Measurements from ENCODE around the gene ADGRG2. TPM values are rescaled to one million over a fixed set of nuclear protein-coding genes. Genes with fewer than 3 reads are reported as not detected.

Gene ADGRG2
- total and polyA plus RNA-seq, 2 of the 13 experiments (the other 11 are each of a cell fraction or from before 2014, with no cell fraction given), result not detected

GRCh38 chrX:19057856-19058255, 64.4 kb downstream of the ADGRG2 start:
- no TSS peak for BruUV-seq (replicated peaks)
- no peak overlapping the region for H3K9ac ChIP-seq (ENCODE audit: insufficient read depth, low read depth, low read length)
- no peak overlapping the region for H3K4me3 ChIP-seq (replicated peaks in 1 of 3; ENCODE audit: insufficient read depth in 1 of 3, low read depth in 2 of 3, low read length in 3 of 3)
- 16% methylated on average over 2 of the region's 2 CpGs for WGBS (ENCODE audit: low lambda C conversion rate)
- H2AFZ ChIP-seq (ENCODE audit: low read length), result no peak overlapping the region
- no peak overlapping the region for H3K4me2 ChIP-seq (ENCODE audit: low read depth, low read length)
- H3K4me1 ChIP-seq (ENCODE audit: insufficient read depth, low read length), result no peaks in the 10 kb centered on the region
- TF ChIP-seq ZNF720 (CRISPR knock-in tag; IDR thresholded peaks at IDR 0.05) (no peak), ZNF607 (CRISPR knock-in tag; IDR thresholded peaks at IDR 0.05; ENCODE audit: borderline replicate concordance) (no peak), GATAD2A (CRISPR knock-in tag; IDR thresholded peaks at IDR 0.05) (no peak), SETDB1 (CRISPR knock-in tag; IDR thresholded peaks at IDR 0.05; ENCODE audit: borderline replicate concordance) (no peak)
- ATAC-seq, result no peak
- CTCF ChIA-PET (ENCODE audit: low intra/inter-chr PET ratio, low total read pairs), result no interaction called here
- H3K36me3 ChIP-seq (replicated peaks in 1 of 2; ENCODE audit: control insufficient read depth in 1 of 2, insufficient read depth in 2 of 2, low read length in 2 of 2), result no peaks in the 10 kb centered on the region
- H3K79me2 ChIP-seq (ENCODE audit: insufficient read depth, low read length), result no peaks in the 10 kb centered on the region
- POLR2A ChIA-PET, result no interaction called here
- H3K27me3 ChIP-seq (ENCODE audit: control insufficient read depth in 1 of 2, insufficient read depth in 2 of 2, low read length in 2 of 2), result no peaks in the 10 kb centered on the region
- H3K9me3 ChIP-seq (ENCODE audit: low read length), result no peaks in the 10 kb centered on the region
- intact Hi-C loops (cut with micrococcal nuclease; ENCODE audit: unreplicated experiment), result no loop called here
- no peaks in the 10 kb centered on the region for H4K20me1 ChIP-seq (ENCODE audit: insufficient read depth, low read length)
- DNase-seq (ENCODE audit: low spot score), result no peak
- in situ Hi-C loops (cut with HindIII; ENCODE audit: extremely low pct_ligation_motif_present, low pct_unique_long_range_greater_than_20kb), result no loop called here
- H3K27ac ChIP-seq (ENCODE audit: extremely low read length, insufficient read depth, low read length), result no peak overlapping the region
- FAIRE-seq, result no peak

GRCh38 chrX:19049110-19049509, 73.2 kb downstream of the ADGRG2 start:
- intact Hi-C loops (cut with micrococcal nuclease; ENCODE audit: unreplicated experiment), result no loop called here
- no peak overlapping the region for H3K9ac ChIP-seq (ENCODE audit: insufficient read depth, low read depth, low read length)
- in situ Hi-C loops (cut with HindIII; ENCODE audit: extremely low pct_ligation_motif_present, low pct_unique_long_range_greater_than_20kb), result no loop called here
- no peaks in the 10 kb centered on the region for H3K27me3 ChIP-seq (ENCODE audit: control insufficient read depth in 1 of 2, insufficient read depth in 2 of 2, low read length in 2 of 2)
- BruUV-seq (replicated peaks), result no TSS peak
- H3K79me2 ChIP-seq (ENCODE audit: insufficient read depth, low read length), result no peaks in the 10 kb centered on the region
- no peaks in the 10 kb centered on the region for H4K20me1 ChIP-seq (ENCODE audit: insufficient read depth, low read length)
- H2AFZ ChIP-seq (ENCODE audit: low read length), result no peak overlapping the region
- CTCF ChIA-PET (ENCODE audit: low intra/inter-chr PET ratio, low total read pairs), result no interaction called here
- no peak for DNase-seq (ENCODE audit: low spot score)
- no peaks in the 10 kb centered on the region for H3K9me3 ChIP-seq (ENCODE audit: low read length)
- H3K36me3 ChIP-seq (replicated peaks in 1 of 2; ENCODE audit: control insufficient read depth in 1 of 2, insufficient read depth in 2 of 2, low read length in 2 of 2), result no peaks in the 10 kb centered on the region
- no peak overlapping the region for H3K4me2 ChIP-seq (ENCODE audit: low read depth, low read length)
- ATAC-seq, result no peak
- no peak overlapping the region for H3K27ac ChIP-seq (ENCODE audit: extremely low read length, insufficient read depth, low read length)
- POLR2A ChIA-PET, result no interaction called here
- H3K4me1 ChIP-seq (ENCODE audit: insufficient read depth, low read length), result no peaks in the 10 kb centered on the region
- 67% methylated on average over 5 of the region's 5 CpGs for WGBS (ENCODE audit: low lambda C conversion rate)
- no peak overlapping the region for H3K4me3 ChIP-seq (replicated peaks in 1 of 3; ENCODE audit: insufficient read depth in 1 of 3, low read depth in 2 of 3, low read length in 3 of 3)
- FAIRE-seq, result no peak
- TF ChIP-seq SPEN (CRISPR knock-in tag; IDR thresholded peaks at IDR 0.05; ENCODE audit: low read depth) (no peak), DMTF1 (CRISPR knock-in tag; IDR thresholded peaks at IDR 0.05) (no peak), ATM (IDR thresholded peaks at IDR 0.05; ENCODE audit: borderline replicate concordance) (no peak), SP2 (CRISPR knock-in tag; IDR thresholded peaks at IDR 0.05) (no peak), MXD1 (CRISPR knock-in tag; IDR thresholded peaks at IDR 0.05) (no peak), FOXM1 (CRISPR knock-in tag; IDR thresholded peaks at IDR 0.05) (no peak), FUBP1 (CRISPR knock-in tag; IDR thresholded peaks at IDR 0.05; ENCODE audit: borderline replicate concordance) (no peak), NFRKB (IDR thresholded peaks at IDR 0.05) (no peak), ZNF598 (CRISPR knock-in tag; IDR thresholded peaks at IDR 0.05; ENCODE audit: borderline replicate concordance) (no peak), CAMTA2 (CRISPR knock-in tag; IDR thresholded peaks at IDR 0.05; ENCODE audit: borderline replicate concordance) (no peak), RARA (CRISPR knock-in tag; IDR thresholded peaks at IDR 0.05) (no peak)

All from HepG2 (cell line).